Thyroid gland (tissue), 4 donors: ENCODE measurements around the gene CACNA2D3.

Experiments
- POLR2A ChIP-seq, 2 donors: fragments of 450-650 bp; IDR thresholded peaks; one replicate each; pipeline ENCODE4 v1.6.1; 2017; ENCODE audit warnings: antibody characterized with exemption in 2 of 2, mild to moderate bottlenecking in 2 of 2, moderate library complexity in 1 of 2
- TF ChIP-seq, protein P1 (sequence below), 6 experiments: fragments of 200-600 bp in 3 of 6; fragments of 450-650 bp in 3 of 6; sonication (generic) in 3 of 6; IDR thresholded peaks; one replicate each; pipeline ENCODE4 v1.5.1; 2016 to 2019; ENCODE audit warnings: antibody characterized with exemption in 6 of 6, mild to moderate bottlenecking in 2 of 6, inconsistent platforms in 1 of 6, moderate library complexity in 1 of 6

DNA sequence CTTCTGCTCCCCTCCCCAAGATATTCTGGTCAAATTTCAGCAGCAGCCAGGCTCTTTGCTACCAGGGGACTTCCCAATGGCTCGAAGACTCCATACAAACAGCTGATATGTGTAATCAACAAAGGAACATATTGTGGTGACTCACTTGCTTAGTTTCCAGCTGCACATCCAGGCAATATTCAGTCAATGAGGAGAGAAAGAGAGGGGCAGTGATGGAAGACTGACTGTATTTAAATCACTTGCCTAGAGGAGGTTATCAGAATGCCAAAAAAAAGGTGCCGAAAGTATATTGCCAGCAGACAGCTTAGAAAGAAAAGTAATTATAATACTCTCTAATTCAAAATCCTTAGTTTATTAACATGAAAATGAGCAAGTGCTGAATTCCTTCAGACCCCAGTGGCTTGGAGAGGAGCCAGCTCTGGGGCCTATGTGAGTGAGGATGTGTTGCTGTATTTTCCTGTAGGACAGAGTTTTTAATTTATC lies 569.0 kb downstream of the CACNA2D3 start:
- TF ChIP-seq, protein P1, sequence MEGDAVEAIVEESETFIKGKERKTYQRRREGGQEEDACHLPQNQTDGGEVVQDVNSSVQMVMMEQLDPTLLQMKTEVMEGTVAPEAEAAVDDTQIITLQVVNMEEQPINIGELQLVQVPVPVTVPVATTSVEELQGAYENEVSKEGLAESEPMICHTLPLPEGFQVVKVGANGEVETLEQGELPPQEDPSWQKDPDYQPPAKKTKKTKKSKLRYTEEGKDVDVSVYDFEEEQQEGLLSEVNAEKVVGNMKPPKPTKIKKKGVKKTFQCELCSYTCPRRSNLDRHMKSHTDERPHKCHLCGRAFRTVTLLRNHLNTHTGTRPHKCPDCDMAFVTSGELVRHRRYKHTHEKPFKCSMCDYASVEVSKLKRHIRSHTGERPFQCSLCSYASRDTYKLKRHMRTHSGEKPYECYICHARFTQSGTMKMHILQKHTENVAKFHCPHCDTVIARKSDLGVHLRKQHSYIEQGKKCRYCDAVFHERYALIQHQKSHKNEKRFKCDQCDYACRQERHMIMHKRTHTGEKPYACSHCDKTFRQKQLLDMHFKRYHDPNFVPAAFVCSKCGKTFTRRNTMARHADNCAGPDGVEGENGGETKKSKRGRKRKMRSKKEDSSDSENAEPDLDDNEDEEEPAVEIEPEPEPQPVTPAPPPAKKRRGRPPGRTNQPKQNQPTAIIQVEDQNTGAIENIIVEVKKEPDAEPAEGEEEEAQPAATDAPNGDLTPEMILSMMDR (IDR thresholded peaks at IDR 0.05): no peak
- no peak for TF ChIP-seq POLR2A (IDR thresholded peaks at IDR 0.05)
